ENCODE data around the gene SFXN3. TPM values are rescaled to one million over a fixed set of nuclear protein-coding genes. Genes with fewer than 3 reads are reported as not detected.
A peak's percentile ranks its signal among the peaks of the same experiment; 100 is the strongest.

Gene SFXN3
- total and polyA plus RNA-seq, 2 of the 13 experiments (the other 11 are each of a cell fraction or from before 2014, with no cell fraction given): 16.8 to 71.5 TPM

DNA sequence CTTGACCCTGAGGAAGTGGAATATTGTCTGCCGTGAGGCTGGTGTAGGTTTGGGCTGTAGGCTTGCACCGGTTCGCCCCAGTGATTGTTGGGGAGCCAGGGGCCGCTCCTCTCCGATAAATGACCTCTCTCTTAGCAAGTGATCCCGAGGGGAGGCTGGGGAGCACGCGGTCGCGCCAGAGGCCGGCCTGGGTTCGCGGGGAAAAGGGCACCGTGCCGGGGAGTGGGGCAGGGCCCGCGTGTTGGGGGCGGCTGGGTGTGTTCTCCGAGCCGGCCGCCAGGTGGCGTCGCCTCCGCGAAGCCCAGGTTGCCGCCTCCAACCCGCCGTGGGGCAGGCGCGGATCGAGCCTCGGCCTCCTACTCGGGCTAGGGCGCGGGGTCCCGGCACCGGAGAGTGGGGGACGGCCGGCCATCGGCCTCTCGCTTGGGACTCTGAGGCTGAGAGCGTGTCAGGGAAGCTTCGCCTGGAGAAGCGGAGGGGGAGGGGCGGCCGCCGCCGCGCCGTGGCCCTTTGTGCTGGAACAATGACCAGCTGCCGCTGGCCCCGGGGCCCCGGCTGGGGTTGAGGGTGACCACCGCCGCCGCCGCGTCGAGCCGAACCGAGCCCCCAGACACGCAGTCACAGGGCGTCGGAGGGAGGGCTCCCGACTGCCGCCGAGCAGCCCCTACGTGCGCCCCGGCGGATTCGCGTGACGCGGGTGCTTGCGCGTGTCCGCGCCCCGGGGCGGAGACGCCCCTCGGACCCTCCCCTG lies 31.9 kb upstream of the SFXN3 start (continued):
- TF ChIP-seq, protein P1, sequence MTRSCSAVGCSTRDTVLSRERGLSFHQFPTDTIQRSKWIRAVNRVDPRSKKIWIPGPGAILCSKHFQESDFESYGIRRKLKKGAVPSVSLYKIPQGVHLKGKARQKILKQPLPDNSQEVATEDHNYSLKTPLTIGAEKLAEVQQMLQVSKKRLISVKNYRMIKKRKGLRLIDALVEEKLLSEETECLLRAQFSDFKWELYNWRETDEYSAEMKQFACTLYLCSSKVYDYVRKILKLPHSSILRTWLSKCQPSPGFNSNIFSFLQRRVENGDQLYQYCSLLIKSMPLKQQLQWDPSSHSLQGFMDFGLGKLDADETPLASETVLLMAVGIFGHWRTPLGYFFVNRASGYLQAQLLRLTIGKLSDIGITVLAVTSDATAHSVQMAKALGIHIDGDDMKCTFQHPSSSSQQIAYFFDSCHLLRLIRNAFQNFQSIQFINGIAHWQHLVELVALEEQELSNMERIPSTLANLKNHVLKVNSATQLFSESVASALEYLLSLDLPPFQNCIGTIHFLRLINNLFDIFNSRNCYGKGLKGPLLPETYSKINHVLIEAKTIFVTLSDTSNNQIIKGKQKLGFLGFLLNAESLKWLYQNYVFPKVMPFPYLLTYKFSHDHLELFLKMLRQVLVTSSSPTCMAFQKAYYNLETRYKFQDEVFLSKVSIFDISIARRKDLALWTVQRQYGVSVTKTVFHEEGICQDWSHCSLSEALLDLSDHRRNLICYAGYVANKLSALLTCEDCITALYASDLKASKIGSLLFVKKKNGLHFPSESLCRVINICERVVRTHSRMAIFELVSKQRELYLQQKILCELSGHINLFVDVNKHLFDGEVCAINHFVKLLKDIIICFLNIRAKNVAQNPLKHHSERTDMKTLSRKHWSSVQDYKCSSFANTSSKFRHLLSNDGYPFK (CRISPR knock-in tag; IDR thresholded peaks at IDR 0.05; ENCODE audit: borderline replicate concordance): no peak
- TF ChIP-seq ZNF891 (CRISPR knock-in tag; IDR thresholded peaks at IDR 0.05) (peak; percentile 49; the same call in 1 of the 2 replicates), ZNF230 (CRISPR knock-in tag; IDR thresholded peaks at IDR 0.05) (peak; percentile 61; the same call in 1 of the 2 replicates), MEIS1 (CRISPR knock-in tag; IDR thresholded peaks at IDR 0.05; ENCODE audit: borderline replicate concordance) (peak; percentile 76; the same call in 1 of the 2 replicates), NFATC3 (CRISPR knock-in tag; IDR thresholded peaks at IDR 0.05) (no peak), NONO (IDR thresholded peaks at IDR 0.05) (no peak), NONO (CRISPR knock-in tag; conservative IDR thresholded peaks at IDR 0.05) (peak; percentile 82), ZNF563 (CRISPR knock-in tag; IDR thresholded peaks at IDR 0.05) (peak; percentile 97), SOX6 (IDR thresholded peaks at IDR 0.05) (no peak), SOX6 (CRISPR knock-in tag; IDR thresholded peaks at IDR 0.05) (peak; percentile 79), ZZZ3 (CRISPR knock-in tag; IDR thresholded peaks at IDR 0.05; ENCODE audit: borderline replicate concordance) (no peak)
- TF ChIP-seq, protein P2, sequence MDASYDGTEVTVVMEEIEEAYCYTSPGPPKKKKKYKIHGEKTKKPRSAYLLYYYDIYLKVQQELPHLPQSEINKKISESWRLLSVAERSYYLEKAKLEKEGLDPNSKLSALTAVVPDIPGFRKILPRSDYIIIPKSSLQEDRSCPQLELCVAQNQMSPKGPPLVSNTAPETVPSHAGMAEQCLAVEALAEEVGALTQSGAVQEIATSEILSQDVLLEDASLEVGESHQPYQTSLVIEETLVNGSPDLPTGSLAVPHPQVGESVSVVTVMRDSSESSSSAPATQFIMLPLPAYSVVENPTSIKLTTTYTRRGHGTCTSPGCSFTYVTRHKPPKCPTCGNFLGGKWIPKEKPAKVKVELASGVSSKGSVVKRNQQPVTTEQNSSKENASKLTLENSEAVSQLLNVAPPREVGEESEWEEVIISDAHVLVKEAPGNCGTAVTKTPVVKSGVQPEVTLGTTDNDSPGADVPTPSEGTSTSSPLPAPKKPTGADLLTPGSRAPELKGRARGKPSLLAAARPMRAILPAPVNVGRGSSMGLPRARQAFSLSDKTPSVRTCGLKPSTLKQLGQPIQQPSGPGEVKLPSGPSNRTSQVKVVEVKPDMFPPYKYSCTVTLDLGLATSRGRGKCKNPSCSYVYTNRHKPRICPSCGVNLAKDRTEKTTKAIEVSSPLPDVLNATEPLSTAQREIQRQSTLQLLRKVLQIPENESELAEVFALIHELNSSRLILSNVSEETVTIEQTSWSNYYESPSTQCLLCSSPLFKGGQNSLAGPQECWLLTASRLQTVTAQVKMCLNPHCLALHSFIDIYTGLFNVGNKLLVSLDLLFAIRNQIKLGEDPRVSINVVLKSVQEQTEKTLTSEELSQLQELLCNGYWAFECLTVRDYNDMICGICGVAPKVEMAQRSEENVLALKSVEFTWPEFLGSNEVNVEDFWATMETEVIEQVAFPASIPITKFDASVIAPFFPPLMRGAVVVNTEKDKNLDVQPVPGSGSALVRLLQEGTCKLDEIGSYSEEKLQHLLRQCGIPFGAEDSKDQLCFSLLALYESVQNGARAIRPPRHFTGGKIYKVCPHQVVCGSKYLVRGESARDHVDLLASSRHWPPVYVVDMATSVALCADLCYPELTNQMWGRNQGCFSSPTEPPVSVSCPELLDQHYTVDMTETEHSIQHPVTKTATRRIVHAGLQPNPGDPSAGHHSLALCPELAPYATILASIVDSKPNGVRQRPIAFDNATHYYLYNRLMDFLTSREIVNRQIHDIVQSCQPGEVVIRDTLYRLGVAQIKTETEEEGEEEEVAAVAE (CRISPR knock-in tag; IDR thresholded peaks at IDR 0.05; ENCODE audit: borderline replicate concordance): no peak
- TF ChIP-seq, protein P3, sequence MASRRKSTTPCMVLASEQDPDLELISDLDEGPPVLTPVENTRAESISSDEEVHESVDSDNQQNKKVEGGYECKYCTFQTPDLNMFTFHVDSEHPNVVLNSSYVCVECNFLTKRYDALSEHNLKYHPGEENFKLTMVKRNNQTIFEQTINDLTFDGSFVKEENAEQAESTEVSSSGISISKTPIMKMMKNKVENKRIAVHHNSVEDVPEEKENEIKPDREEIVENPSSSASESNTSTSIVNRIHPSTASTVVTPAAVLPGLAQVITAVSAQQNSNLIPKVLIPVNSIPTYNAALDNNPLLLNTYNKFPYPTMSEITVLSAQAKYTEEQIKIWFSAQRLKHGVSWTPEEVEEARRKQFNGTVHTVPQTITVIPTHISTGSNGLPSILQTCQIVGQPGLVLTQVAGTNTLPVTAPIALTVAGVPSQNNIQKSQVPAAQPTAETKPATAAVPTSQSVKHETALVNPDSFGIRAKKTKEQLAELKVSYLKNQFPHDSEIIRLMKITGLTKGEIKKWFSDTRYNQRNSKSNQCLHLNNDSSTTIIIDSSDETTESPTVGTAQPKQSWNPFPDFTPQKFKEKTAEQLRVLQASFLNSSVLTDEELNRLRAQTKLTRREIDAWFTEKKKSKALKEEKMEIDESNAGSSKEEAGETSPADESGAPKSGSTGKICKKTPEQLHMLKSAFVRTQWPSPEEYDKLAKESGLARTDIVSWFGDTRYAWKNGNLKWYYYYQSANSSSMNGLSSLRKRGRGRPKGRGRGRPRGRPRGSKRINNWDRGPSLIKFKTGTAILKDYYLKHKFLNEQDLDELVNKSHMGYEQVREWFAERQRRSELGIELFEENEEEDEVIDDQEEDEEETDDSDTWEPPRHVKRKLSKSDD (CRISPR knock-in tag; IDR thresholded peaks at IDR 0.05; ENCODE audit: low read depth): no peak
